IMR-90 (cell line): ENCODE data around the gene TXNL4A.

Source experiments
- BHLHE40 ChIP-seq: fragments of 150-350 bp; IDR thresholded peaks from 2 replicates; pipeline ENCODE4 v1.6.1; 2016; ENCODE audit warnings: mild to moderate bottlenecking, low read depth, low read length
- POLR2A ChIP-seq: IDR thresholded peaks from 2 replicates; pipeline ENCODE4 v1.6.1; 2012; ENCODE audit warnings: mild to moderate bottlenecking, low read depth, low read length
- RAD21 ChIP-seq: IDR thresholded peaks from 2 replicates; pipeline ENCODE4 v1.6.1; 2012; ENCODE audit warnings: low read length, improper control_type of control experiment
- RCOR1 ChIP-seq: IDR thresholded peaks from 2 replicates; pipeline ENCODE4 v1.6.1; 2012; ENCODE audit warnings: mild to moderate bottlenecking, low read length, improper control_type of control experiment; ENCODE audit not compliant: insufficient replicate concordance
- TF ChIP-seq, protein P1 (sequence below): conservative IDR thresholded peaks from 2 replicates; pipeline ENCODE4 v1.5.1; 2012; ENCODE audit warnings: mild to moderate bottlenecking, low read depth, low read length, improper control_type of control experiment
- TF ChIP-seq, protein P2 (sequence below): fragments of 150-350 bp; IDR thresholded peaks from 2 replicates; pipeline ENCODE4 v1.6.1; 2016; ENCODE audit warnings: low read depth, mild to moderate bottlenecking, low read length, moderate library complexity, borderline replicate concordance

DNA sequence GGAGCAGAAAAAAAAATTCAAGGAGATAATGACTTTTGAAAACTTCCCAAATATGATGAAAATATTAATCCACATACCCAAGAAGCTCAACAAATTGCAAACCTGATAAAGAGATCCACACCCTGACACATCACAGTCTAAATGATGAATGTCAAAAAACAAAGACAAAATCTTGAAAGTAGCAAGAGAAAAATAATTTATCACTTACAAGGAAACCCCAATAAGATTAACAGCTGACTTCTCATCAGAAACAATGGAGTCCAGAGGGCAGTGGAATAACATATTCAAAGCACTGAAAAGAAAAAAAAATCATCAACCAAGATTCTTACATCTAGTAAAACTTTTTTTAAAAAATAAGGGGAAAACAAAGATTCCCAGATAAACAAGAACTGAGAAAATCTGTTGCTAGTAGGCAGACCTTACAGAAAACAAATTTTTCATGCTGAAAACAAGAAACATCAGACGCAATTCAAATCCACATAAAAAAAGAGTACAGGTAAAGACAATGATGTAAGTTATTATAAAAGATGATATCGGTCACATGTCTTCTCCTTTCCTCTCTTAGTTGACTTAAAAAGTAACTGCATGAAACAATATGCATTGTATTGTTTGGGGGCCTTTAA is 58.2 kb downstream of the TXNL4A start:
- TF ChIP-seq BHLHE40, result no peak
- TF ChIP-seq, protein P1, sequence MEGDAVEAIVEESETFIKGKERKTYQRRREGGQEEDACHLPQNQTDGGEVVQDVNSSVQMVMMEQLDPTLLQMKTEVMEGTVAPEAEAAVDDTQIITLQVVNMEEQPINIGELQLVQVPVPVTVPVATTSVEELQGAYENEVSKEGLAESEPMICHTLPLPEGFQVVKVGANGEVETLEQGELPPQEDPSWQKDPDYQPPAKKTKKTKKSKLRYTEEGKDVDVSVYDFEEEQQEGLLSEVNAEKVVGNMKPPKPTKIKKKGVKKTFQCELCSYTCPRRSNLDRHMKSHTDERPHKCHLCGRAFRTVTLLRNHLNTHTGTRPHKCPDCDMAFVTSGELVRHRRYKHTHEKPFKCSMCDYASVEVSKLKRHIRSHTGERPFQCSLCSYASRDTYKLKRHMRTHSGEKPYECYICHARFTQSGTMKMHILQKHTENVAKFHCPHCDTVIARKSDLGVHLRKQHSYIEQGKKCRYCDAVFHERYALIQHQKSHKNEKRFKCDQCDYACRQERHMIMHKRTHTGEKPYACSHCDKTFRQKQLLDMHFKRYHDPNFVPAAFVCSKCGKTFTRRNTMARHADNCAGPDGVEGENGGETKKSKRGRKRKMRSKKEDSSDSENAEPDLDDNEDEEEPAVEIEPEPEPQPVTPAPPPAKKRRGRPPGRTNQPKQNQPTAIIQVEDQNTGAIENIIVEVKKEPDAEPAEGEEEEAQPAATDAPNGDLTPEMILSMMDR, result no peak
- TF ChIP-seq POLR2A, result no peak
- TF ChIP-seq, protein P2, sequence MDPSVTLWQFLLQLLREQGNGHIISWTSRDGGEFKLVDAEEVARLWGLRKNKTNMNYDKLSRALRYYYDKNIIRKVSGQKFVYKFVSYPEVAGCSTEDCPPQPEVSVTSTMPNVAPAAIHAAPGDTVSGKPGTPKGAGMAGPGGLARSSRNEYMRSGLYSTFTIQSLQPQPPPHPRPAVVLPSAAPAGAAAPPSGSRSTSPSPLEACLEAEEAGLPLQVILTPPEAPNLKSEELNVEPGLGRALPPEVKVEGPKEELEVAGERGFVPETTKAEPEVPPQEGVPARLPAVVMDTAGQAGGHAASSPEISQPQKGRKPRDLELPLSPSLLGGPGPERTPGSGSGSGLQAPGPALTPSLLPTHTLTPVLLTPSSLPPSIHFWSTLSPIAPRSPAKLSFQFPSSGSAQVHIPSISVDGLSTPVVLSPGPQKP, result no peak
- TF ChIP-seq RAD21, result no peak
- no peak for TF ChIP-seq RCOR1
